ENCODE results near the gene TMPRSS15.

DNA sequence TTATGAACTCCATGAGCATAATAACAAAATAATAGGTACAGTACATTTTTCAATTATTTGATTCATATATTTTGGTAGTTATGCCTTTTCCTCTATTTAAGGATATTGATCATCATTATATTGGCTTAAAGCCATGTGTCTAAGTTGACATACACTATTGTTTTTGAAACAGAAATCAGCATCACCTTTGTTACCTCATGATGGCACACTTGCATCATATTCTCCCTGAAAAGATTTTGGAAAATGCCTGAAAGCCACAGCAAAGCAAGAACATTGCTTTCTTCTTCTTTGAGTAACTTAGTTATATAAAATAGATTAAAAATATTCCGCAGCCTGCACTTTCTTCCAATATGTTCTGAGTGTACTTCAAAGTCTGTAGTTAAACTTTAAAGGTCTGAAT, 33.3 kb downstream of the TMPRSS15 start:
- TF ChIP-seq, protein P1, sequence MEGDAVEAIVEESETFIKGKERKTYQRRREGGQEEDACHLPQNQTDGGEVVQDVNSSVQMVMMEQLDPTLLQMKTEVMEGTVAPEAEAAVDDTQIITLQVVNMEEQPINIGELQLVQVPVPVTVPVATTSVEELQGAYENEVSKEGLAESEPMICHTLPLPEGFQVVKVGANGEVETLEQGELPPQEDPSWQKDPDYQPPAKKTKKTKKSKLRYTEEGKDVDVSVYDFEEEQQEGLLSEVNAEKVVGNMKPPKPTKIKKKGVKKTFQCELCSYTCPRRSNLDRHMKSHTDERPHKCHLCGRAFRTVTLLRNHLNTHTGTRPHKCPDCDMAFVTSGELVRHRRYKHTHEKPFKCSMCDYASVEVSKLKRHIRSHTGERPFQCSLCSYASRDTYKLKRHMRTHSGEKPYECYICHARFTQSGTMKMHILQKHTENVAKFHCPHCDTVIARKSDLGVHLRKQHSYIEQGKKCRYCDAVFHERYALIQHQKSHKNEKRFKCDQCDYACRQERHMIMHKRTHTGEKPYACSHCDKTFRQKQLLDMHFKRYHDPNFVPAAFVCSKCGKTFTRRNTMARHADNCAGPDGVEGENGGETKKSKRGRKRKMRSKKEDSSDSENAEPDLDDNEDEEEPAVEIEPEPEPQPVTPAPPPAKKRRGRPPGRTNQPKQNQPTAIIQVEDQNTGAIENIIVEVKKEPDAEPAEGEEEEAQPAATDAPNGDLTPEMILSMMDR (conservative IDR thresholded peaks at IDR 0.05 in 1 of 2, IDR thresholded peaks at IDR 0.05 in 1 of 2; ENCODE audit: extremely low read depth in 1 of 2, insufficient read depth in 1 of 2, low read depth in 1 of 2, low read length in 2 of 2), result no peak
- no peak for TF ChIP-seq EZH2 (IDR thresholded peaks at IDR 0.05; ENCODE audit: borderline replicate concordance, low read length)
